ENCODE measurements around the gene IFIT2. TPM values are rescaled to one million over a fixed set of nuclear protein-coding genes. Genes with fewer than 3 reads are reported as not detected.
"Not testable (repeated sequence)": the region's sequence is repeated elsewhere in the genome, so short reads cannot be mapped to it uniquely, and the experiment has no call there.

Gene IFIT2, protein sequence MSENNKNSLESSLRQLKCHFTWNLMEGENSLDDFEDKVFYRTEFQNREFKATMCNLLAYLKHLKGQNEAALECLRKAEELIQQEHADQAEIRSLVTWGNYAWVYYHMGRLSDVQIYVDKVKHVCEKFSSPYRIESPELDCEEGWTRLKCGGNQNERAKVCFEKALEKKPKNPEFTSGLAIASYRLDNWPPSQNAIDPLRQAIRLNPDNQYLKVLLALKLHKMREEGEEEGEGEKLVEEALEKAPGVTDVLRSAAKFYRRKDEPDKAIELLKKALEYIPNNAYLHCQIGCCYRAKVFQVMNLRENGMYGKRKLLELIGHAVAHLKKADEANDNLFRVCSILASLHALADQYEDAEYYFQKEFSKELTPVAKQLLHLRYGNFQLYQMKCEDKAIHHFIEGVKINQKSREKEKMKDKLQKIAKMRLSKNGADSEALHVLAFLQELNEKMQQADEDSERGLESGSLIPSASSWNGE
- polyA plus RNA-seq (2014; cell fraction: cytosol; rRNA removed), result not detected in 2 replicates
- polyA plus RNA-seq (2014; cell fraction: nucleus; rRNA removed), result not detected in 2 replicates

DNA sequence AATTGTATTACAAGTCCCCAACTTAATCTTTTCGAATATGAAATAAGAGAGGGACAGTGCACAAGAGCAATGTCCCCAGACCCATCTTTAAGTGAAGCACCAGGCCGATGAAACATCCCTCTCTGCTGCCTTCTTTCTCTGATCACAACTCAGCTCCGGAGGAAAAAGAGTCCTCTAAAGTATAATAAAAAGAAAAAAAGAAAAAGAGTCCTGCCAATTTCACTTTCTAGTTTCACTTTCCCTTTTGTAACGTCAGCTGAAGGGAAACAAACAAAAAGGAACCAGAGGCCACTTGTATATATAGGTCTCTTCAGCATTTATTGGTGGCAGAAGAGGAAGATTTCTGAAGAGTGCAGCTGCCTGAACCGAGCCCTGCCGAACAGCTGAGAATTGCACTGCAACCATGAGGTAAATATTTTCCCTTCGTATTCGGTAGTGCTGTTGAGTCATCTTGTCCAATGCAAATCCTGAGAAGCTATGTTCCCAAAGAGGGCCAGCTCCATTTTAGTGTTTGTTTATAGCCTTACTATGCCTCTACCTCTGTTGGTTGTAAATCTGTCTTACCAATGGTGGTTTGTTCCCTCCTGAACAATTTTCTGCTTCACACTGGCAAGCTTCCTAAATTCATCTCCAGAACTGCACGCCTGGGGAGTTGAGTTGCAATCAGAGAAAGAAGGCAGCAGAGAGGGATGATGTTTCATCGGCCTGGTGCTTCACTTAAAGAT, at the start of gene IFIT2:
Gene IFIT2 (plus strand): TSS at position 326 of the 725 bp plus-strand sequence. CDS start 78 bp downstream, at position 404.
- DNase-seq (ENCODE audit: low spot score), result no peak

DNA sequence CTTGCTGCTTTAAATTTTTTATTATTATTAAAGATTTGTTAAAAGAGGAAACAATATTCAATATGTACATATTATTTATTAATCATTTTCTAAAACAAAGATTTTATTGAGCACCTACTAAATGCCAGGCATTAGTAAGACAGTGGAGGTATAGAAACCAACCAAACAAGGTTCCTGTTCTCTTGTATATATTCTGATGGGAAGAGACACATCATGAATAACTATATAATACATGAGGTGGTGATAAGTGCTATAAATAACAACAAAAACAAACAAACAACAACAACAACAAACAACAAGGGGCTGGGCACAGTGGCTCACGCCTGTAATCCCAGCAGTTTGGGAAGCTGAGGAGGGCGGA, 49.6 kb upstream of the IFIT2 start:
- DNase-seq (ENCODE audit: low spot score), result no peak

DNA sequence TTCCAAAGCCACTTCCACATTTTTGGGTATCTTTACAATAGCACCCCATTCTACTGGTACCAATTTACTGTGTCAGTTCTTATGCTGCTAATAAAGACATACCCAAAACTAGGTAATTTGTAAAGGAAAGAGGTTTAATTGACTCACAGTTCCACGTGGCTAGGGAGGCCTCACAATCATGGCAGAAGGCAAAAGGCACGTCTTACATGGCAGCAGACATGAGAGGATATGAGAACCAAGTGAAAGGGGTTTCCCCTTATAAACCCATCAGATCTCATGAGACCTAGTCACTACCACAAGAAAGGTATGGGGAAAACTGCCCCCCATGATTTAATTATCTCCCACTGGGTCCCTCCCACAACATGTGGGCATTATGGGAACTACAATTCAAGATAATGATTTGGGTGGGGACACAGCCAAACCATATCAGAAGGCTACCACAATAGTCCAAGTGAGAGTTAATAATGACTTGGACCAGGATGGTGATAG, 46.7 kb upstream of the IFIT2 start:
- not testable (repeated sequence) for DNase-seq (ENCODE audit: low spot score)

DNA sequence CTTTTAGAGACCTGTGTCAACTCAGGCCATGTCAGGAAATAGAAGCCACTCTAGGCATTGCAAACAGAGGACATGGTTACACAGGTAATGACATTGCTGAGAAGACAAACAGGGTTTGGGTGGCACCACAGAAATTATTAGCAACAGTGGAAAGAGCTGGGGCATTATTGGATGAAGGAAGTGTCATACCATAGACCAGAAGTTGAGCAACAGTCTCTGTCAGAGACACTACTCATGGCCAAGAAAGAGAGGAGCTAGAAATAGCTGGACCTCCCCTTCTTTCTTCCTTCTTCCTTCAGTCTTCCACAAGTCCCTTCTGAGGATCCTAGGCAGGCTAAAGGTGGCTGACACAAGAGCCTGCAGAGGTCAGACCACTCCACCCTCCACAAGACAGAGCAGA, 46.1 kb upstream of the IFIT2 start:
- DNase-seq (ENCODE audit: low spot score), result no peak

DNA sequence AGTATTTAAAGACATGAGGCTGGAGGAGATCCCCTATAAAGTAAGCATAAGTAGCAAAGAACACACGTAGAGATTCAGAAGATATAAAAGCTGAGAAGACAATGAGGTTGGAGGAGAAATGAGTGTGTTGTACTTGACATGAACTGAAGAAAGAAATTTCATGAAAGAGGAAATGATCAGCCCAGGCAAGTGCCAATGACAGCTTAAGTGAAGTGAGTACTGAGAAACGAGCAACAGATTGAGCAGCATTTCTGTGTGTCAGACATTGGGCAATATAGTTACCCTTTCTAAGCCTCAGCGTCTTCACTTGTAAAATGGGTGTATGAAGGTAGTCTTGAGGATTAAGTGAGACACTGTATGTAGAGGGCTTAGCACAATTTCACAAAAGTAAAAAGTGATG, 45.5 kb upstream of the IFIT2 start:
- DNase-seq (ENCODE audit: low spot score), result no peak

DNA sequence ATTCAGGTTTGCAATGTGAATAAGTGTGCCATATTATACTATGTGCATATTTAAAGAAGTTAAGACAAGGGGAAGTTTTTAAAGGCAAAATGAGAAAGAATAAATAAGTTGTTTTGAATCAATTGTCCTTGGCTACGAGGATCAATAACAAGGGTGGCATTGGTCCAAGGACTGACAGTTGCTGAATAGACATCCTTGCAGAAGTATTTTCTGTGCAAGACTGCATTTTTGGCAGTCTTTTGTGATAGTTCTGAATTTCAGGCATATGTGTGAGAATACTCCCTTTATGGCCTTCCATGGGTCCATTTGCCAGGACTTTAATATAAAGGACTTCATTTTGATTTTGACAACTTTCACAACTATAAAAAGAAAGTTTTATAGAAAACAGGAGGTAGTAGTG, 44.9 kb upstream of the IFIT2 start:
- no peak for DNase-seq (ENCODE audit: low spot score)

DNA sequence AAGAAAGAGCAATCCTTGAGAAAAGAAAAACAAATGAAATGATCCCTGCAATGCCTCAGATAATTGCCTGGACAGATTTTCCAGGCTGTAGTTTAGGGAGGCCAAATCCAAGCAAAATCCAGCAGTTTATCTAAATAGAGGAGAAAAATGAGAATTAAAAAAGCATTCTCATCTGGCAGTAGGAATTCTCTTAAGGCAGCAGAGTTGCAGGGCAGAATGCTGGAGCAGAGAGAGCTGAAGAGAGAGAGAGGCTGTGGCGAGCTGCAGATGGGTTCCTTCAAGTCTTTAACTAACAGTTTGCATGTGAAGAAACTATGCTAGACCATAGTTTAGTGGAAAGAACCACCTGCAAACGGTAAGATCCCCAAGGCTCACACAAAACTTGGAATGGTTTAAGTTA, 44.3 kb upstream of the IFIT2 start:
- DNase-seq (ENCODE audit: low spot score), result no peak

DNA sequence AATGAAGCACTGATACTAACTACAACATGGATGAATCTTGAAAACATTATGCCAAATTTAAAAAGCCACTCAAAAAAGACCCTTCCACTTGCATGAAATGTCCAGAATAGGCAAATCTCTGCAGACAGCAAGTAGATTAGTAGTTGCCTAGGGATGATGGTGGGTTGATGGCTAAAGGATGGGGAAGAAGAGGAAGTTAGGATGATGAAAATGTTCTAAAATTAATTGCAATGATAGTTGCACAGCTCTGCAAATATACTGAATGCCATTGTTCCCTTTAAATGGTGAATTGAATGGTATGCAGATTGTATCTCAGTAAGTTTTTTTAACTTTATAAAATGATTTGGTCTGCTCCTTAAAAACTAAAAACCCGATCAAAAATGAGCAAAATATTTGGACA, 43.0 kb upstream of the IFIT2 start:
- no peak for DNase-seq (ENCODE audit: low spot score)

DNA sequence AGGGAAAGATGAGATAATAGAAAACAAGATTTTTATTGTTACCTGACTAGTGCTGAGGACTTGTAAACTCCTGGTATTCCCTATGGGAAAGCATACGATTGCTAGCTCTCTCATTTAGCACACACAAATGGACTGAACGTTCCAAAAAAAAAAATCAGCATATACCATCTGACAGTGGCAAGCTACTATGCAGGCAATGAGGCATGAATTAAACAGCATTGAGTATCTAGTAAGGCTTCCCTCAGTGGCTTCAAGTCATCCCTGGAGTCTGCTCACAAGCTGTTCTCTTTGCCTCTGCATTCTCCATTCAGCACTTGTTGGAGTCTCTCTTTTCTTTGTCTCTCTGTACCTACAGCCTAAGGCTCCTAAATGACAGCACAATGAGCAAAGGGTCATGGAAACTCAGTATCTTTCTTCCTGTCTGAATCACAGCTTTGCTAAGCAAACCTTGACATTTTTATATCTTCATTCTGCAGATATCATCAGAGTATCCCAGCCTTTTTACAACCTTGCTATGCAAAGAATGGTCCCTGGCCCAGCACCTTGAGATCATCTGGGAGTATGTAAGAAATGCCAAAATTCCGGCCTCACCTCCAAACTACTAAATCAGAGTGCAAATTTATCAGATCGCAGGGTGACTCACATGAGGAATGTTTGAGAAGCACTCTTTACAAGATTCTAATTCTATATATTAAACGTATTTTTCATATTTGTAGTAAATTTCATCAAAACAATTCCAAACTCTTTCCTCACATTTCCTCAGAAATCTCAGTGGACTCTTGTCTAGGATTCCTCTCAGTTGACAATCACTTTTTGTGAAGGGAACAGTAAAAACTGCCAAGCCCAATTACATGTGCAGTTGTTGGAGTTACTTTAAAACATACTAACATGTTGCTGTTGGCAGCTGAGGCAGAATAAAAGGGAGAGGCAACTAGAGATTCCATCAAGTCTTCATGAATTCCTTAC, 39.5 kb upstream of the IFIT2 start:
- no peak for DNase-seq (ENCODE audit: low spot score)

DNA sequence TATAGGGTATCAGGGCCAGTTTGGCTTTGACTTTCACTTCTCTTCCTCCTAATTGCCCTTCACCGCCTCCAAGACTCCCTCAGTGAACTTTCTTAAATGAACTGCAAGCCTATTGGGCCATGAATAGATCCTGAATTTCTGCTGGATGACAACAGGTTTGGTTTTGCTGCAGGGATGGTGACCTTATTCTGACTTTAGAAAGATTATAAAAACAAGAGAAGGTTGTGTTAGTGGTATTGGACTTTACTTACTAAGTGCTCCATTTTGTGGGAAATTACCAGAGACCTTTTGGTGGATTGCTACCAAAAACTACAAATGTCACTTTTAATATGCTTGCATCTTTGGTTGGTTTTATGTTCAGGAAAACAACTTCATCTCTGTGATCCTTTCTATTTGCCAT, 38.8 kb upstream of the IFIT2 start:
- no peak for DNase-seq (ENCODE audit: low spot score)

DNA sequence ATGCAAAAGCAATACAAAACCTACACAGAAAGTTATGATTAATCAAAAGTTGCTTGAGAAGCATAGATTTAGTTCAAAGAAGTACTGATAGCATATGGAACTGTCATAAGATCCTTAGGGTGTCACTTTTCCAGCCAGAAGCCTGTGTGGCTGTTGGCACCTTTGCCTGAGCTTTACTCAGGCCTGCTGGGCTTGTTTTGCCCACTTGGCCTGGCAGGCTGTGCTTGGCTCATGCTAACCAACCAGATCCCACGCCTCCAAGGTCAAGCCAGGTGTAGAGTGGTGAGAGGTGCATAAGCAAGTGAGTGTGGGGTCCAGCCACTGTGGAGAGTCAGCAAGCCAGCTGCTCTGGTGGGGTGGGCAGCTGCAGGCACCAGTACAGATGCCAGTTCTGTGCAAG, 38.3 kb upstream of the IFIT2 start:
- no peak for DNase-seq (ENCODE audit: low spot score)

DNA sequence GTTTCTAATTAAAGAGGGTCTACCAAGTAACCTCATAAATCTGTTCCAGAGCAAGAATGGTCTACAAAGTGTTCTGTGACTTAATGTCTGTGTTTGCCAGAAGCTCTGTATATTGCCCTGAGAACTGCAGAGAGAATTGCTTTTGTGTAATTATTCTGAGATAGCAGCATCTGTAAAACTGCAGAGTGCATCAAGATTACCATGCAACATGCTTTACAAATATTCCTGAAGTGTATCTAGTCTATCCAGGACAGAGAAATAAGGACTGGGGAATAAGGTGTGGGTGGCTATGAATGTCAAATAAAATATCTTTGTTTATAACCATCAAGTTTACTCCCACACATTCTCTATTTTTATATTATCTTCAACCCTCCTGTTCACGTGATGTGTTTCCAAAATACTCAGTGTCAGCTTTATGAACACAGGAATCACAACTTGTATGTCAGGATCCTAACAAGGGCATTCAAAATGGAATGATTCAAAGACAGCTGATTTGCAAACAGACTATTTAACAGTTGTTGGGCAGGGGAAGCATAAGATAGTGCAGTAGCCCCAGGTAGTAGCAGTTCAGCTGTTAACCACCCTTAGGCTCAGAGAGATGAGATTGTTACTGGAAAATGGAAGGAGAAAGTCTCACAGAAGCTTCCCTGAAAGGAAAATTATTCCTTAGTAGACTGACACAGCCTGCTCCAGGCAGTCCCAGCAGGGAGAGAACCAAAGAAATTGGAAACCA, 35.0 kb upstream of the IFIT2 start:
- no peak for DNase-seq (ENCODE audit: low spot score)

DNA sequence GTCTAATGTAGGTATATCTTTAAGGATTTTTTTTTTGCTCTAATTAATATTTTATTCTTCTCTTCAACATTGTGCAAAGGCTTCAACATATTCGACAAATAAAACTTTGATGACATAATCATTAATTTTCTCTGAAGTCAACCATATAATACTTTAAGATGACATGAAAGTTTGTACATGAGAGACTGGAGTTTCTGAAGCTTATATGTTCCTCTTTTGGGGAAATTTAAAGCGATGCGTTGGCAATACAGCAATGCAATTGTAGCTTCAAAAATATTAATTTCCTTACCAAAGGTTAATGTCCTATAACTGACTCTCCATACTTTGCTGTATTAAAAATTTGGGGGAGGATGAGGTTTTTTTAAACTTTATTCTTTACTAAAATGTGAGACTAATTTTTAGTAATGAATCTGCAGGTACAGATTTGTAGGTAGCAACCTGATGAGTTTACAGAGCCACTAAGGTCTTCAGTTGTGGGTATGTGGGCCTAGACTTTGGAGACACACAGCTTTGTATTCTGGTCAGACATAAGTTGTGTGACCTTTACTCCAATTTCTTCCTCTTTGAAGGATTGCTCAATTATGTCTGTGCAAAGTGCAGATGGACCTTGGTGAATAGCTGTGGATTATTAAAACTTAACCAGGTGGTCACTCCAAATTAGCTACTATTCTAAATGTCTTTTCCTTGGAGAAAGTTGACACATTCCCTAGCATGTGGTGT, 32.3 kb upstream of the IFIT2 start:
- no peak for DNase-seq (ENCODE audit: low spot score)

DNA sequence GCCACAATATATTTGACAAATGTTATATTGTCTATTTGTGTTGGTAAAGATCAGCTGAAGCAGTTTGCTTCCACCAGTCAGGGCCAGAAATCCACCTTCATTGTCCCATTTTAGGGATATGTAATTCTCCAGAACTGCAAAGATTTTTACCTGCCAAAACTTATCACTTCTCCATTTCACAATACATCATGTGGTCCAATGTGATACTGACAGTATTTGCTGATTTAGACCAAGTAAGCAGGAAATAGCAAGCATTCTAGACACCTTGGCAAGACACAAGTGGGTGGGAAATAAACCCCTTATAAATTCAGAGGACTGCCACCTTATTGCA, 31.7 kb upstream of the IFIT2 start:
- no peak for DNase-seq (ENCODE audit: low spot score)

DNA sequence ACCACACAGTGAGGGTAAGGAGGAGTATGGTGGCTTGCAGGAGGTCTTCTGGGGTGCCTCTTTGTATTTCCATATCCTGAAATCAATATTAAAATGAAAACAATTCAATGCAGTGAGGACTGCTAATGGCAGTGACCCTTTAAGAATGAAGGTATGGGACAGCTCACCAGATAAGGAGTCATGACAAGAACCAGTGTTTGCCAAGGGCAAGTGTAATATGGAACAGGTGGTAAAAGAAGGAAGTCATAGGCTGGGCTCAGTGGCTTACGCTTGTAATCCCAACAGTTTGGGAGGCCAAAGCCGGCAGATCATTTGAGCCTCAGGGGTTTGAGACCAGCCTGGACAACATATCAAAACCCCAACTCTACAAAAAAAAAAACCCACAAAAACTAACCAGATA, 30.3 kb upstream of the IFIT2 start:
- DNase-seq (ENCODE audit: low spot score), result no peak

DNA sequence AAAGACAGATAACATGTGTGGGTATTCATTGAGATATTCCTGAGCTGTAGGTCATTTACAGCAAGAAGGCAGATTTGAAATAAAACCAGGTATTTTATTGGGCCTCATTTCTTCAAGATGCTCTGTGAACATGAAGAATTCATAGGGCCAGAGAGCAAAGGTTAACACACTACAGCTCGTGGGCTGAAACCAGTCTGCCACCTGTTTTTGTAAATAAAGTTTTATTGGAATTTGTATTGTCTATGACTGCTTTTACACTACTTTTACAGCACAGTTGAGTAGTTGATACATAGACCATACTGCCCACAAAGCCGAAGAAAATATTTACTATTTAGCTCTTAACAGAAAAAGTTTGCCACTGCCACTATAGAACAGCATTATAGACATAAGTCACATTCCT, 28.2 kb upstream of the IFIT2 start:
- DNase-seq (ENCODE audit: low spot score), result no peak

DNA sequence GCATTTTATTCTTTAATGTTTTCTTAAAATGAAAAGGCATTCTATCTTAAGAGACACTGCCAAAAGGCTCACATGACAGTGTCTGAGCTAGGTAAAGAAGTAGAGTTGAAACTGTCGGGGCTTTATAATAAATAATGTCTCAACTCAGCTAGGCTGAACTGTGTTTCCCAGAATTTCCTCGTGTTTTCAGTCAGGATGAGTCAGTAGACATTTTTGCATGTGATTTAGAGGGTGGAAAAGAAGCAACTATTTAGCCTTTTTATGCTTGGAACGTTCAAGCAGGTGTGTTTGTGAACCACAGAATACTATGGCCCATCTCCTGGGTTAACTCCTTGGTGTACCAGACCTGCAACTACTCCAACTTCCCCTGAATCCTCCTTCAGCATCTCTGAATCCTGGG, 26.9 kb upstream of the IFIT2 start:
- DNase-seq (ENCODE audit: low spot score), result no peak

DNA sequence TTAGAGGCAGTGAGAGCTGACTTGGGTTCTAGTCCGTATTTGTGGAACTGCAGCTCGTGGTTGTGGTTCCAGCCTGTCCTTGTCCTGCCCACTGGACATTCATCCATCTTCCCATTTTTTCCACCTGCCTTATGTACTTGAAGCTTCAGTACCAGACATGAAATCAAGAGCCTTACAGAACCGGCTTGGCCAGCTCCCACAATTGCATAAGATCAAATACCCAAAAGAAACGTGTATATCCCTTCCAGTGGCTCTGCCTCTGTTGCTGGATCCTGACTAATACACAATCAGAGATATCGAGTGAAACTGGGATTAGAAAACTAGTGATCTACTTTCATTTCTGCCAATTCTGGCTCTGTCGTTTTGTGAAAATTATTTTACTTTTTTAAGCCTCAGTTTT, 26.5 kb upstream of the IFIT2 start:
- DNase-seq (ENCODE audit: low spot score), result no peak

DNA sequence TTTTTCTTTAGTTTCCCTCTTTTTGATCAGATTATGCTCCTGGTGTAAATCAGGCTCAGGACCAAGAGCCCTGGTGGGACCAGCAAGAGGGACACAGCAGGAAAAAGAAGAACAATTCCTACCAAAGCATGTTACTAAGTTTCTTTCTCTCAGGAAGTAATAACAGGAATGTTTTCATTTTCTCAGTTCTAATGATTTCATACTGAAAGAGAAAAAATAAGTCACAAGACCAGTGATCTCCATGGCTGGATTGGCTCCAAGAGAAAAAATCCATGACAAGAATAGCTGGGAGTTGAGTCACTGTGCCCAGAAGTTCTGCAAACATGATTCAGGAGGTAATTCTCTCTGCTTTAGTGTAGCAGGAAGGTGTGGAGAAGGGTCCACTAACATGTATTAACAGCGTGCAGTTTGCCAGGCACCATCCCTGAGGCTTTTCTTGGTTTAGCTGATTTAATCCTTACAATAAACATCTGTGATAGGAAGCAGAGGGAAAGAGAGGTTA, 23.8 kb upstream of the IFIT2 start:
- no peak for DNase-seq (ENCODE audit: low spot score)

DNA sequence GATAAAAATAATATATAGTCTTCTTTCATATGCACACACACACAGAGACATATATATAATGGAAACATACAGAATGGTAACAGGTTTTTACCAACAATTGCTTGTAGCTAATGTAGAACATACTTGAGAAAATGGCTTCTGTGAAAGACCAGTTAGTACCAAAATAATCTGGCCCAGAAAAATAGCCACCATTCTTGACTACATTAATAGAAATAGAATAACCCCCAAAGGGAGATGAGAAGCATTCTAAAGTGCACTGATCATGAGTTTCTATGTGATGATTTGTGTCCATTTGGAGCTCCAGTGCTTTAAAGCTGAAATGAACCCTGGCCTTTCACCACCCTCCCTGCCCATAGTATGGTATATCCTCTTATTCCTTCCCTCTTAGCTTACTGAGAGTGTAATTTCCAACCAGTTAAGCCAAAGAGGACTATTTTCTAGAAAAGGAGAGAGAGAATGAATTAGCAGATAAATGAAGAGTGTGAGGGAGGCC, 22.9 kb upstream of the IFIT2 start:
- DNase-seq (ENCODE audit: low spot score), result no peak

Measured in SK-N-DZ (cell line).